GM18873 (cell line): ENCODE results near the gene KCNJ5.

Experiments used
- ATAC-seq: cut with Tn5 transposase; IDR thresholded peaks from one replicate; pipeline ENCODE4 v1.9.1; 2021; ENCODE audit warnings: mild to moderate bottlenecking, moderate library complexity, moderate number of reproducible peaks; ENCODE audit not compliant: unreplicated experiment, low FRiP score

The KCNJ5 gene

GRCh38 chr11:128868841-128869671, 22.1 kb upstream of the KCNJ5 start:
- no peak for ATAC-seq

- no peak for ATAC-seq
Measured at GRCh38 chr11:128871168-128871610, 20.0 kb upstream of the KCNJ5 start.

- ATAC-seq, result no peak
Measured at GRCh38 chr11:128872094-128872493, 19.1 kb upstream of the KCNJ5 start.

GRCh38 chr11:128872594-128872993, 18.6 kb upstream of the KCNJ5 start:
- ATAC-seq, result no peak

- no peak for ATAC-seq
Measured at GRCh38 chr11:128874427-128874826, 16.7 kb upstream of the KCNJ5 start.

GRCh38 chr11:128876133-128876650, 15.0 kb upstream of the KCNJ5 start:
- no peak for ATAC-seq

- no peak for ATAC-seq
Measured at GRCh38 chr11:128877726-128878125, 13.4 kb upstream of the KCNJ5 start.

GRCh38 chr11:128878455-128878854, 12.7 kb upstream of the KCNJ5 start:
- no peak for ATAC-seq

- no peak for ATAC-seq
Measured at GRCh38 chr11:128879817-128880216, 11.3 kb upstream of the KCNJ5 start.

- no peak for ATAC-seq
Measured at GRCh38 chr11:128881221-128881620, 9.9 kb upstream of the KCNJ5 start.

GRCh38 chr11:128882451-128882850, 8.7 kb upstream of the KCNJ5 start:
- ATAC-seq, result no peak

GRCh38 chr11:128884054-128884453, 7.1 kb upstream of the KCNJ5 start:
- ATAC-seq, result no peak

- ATAC-seq, result peak; percentile 82
Measured at GRCh38 chr11:128884703-128885338, 6.3 kb upstream of the KCNJ5 start.

- no peak for ATAC-seq
Measured at GRCh38 chr11:128886406-128887124, 4.6 kb upstream of the KCNJ5 start.

GRCh38 chr11:128888034-128888985, 2.8 kb upstream of the KCNJ5 start:
- no peak for ATAC-seq

GRCh38 chr11:128889657-128890213, 1.4 kb upstream of the KCNJ5 start:
- no peak for ATAC-seq

- no peak for ATAC-seq
Measured at GRCh38 chr11:128890216-128890542, 977 bp upstream of the KCNJ5 start.

GRCh38 chr11:128891913-128892398, 800 bp downstream of the KCNJ5 start:
- no peak for ATAC-seq

GRCh38 chr11:128892866-128893565, 1.9 kb downstream of the KCNJ5 start:
- ATAC-seq, result no peak
